GM12873 (cell line): ENCODE results near the gene DHRS3.

ENCODE experiments used
- CTCF ChIP-seq: IDR thresholded peaks from 2 replicates; pipeline ENCODE4 v1.5.1; 2012; ENCODE audit warnings: low read depth, mild to moderate bottlenecking, moderate library complexity, low read length, control low read depth; ENCODE audit not compliant: insufficient read depth; ENCODE audit errors: missing control alignments

DHRS3 gene

GRCh38 chr1:12614402-12615158 is 3.4 kb downstream of the DHRS3 start:
- no peak for TF ChIP-seq CTCF

- no peak for TF ChIP-seq CTCF
These were observed 4.8 kb downstream of the DHRS3 start for GRCh38 chr1:12613180-12613579.

- no peak for TF ChIP-seq CTCF
These were observed 7.1 kb downstream of the DHRS3 start for GRCh38 chr1:12610941-12611340.

- TF ChIP-seq CTCF: no peak
These were observed 7.6 kb downstream of the DHRS3 start for GRCh38 chr1:12610305-12610935.

- TF ChIP-seq CTCF: no peak
These were observed 8.5 kb downstream of the DHRS3 start for GRCh38 chr1:12609469-12610003.

- TF ChIP-seq CTCF: no peak
These were observed 9.6 kb downstream of the DHRS3 start for GRCh38 chr1:12608311-12608957.

- TF ChIP-seq CTCF: no peak
These were observed 10.7 kb downstream of the DHRS3 start for GRCh38 chr1:12607263-12607662.
